Neural progenitor cell (in vitro differentiated cells): ENCODE results near the gene GCNT1. TPM values are rescaled to one million over a fixed set of nuclear protein-coding genes. Genes with fewer than 3 reads are reported as not detected.

Experiments
- DNase-seq: peaks from one replicate; pipeline ENCODE4 v3.0.0-alpha.2; 2016; ENCODE audit warnings: low spot score
- H2AFZ ChIP-seq: fragments of 200-600 bp; sonication (generic); replicated peaks from 2 replicates; pipeline ENCODE4 v1.6.1; 2016; ENCODE audit warnings: antibody characterized with exemption
- H3F3A ChIP-seq: fragments of 200-600 bp; sonication (generic); 2 replicates; pipeline ENCODE4 v1.6.1; 2016; ENCODE audit warnings: antibody characterized with exemption, low read depth
- H3K27ac ChIP-seq: fragments of 200-600 bp; sonication (generic); 2 replicates; pipeline ENCODE4 v1.5.1; 2016; ENCODE audit warnings: mild to moderate bottlenecking
- H3K27me3 ChIP-seq: fragments of 200-600 bp; sonication (generic); 2 replicates; pipeline ENCODE4 v1.6.1; 2016; ENCODE audit warnings: mild to moderate bottlenecking, moderate library complexity
- H3K36me3 ChIP-seq: fragments of 200-600 bp; sonication (generic); 2 replicates; pipeline ENCODE4 v1.5.1; 2016
- H3K4me1 ChIP-seq: fragments of 200-600 bp; sonication (generic); 2 replicates; pipeline ENCODE4 v1.6.1; 2016; ENCODE audit warnings: mixed run types
- H3K4me2 ChIP-seq: fragments of 200-600 bp; sonication (generic); 2 replicates; pipeline ENCODE4 v1.6.1; 2016
- H3K4me3 ChIP-seq: fragments of 200-600 bp; sonication (generic); 2 replicates; pipeline ENCODE4 v1.5.1; 2016
- H3K79me2 ChIP-seq: fragments of 200-600 bp; sonication (generic); 2 replicates; pipeline ENCODE4 v1.6.1; 2016; ENCODE audit warnings: low read depth
- H3K9ac ChIP-seq: fragments of 200-600 bp; sonication (generic); 2 replicates; pipeline ENCODE4 v1.6.1; 2016
- H3K9me3 ChIP-seq: fragments of 200-600 bp; sonication (generic); 2 replicates; pipeline ENCODE4 v1.5.1; 2016; ENCODE audit warnings: low read depth
- H4K20me1 ChIP-seq: fragments of 200-600 bp; sonication (generic); 2 replicates; pipeline ENCODE4 v1.6.1; 2016; ENCODE audit warnings: low read depth
- H3K27ac Mint-ChIP-seq: 3 replicates; pipeline ENCODE4 v1.8.0; 2021; ENCODE audit warnings: mixed read lengths
- H3K27me3 Mint-ChIP-seq: 2 replicates; pipeline ENCODE4 v1.8.0; 2022; ENCODE audit warnings: low read depth, mild to moderate bottlenecking, inconsistent platforms, moderate library complexity, mixed read lengths; ENCODE audit not compliant: insufficient read depth
- H3K36me3 Mint-ChIP-seq: 3 replicates; pipeline ENCODE4 v1.8.0; 2021; ENCODE audit warnings: mixed read lengths
- H3K4me1 Mint-ChIP-seq: 3 replicates; pipeline ENCODE4 v1.8.0; 2021; ENCODE audit warnings: mixed read lengths
- H3K4me3 Mint-ChIP-seq: 3 replicates; pipeline ENCODE4 v1.8.0; 2021; ENCODE audit warnings: mild to moderate bottlenecking, moderate library complexity, mixed read lengths
- H3K9me3 Mint-ChIP-seq: 3 replicates; pipeline ENCODE4 v1.8.0; 2020; ENCODE audit warnings: mixed read lengths
- CTCF ChIP-seq: fragments of 200-600 bp; sonication (generic); IDR thresholded peaks from 2 replicates; pipeline ENCODE4 v1.5.1; 2017; ENCODE audit warnings: antibody characterized with exemption, mild to moderate bottlenecking
- EZH2 ChIP-seq: fragments of 200-600 bp; sonication (generic); IDR thresholded peaks from 2 replicates; pipeline ENCODE4 v1.6.1; 2017; ENCODE audit warnings: antibody characterized with exemption, mild to moderate bottlenecking, moderate library complexity
- EZH2phosphoT487 ChIP-seq: fragments of 200-600 bp; sonication (generic); IDR thresholded peaks from 2 replicates; pipeline ENCODE4 v1.6.1; 2017; ENCODE audit warnings: antibody characterized with exemption
- total RNA-seq: library from RNA; depleted of rRNA; stranded (reverse); fragments of >200 nt; gene quantifications from 2 replicates; pipeline ENCODE4 v1.2.3, GENCODE V29; 2015; ENCODE audit warnings: low replicate concordance

GCNT1 gene
- total RNA-seq, 1 donor from 2014 or later: 25.5 TPM

- Histone ChIP-seq H3K9me3 (no peaks in the 10 kb centered on the region), H3K79me2 (no peaks in the 10 kb centered on the region), H3K4me1 (no peaks in the 10 kb centered on the region), H3K27me3 (no peaks in the 10 kb centered on the region), H3F3A (no peaks in the 10 kb centered on the region), H3K27ac (no peak overlapping the region), H3K36me3 (no peaks in the 10 kb centered on the region), H3K9ac (no peak overlapping the region), H2AFZ (no peak overlapping the region), H3K4me2 (no peak overlapping the region), H4K20me1 (no peaks in the 10 kb centered on the region), H3K4me3 (no peak overlapping the region)
- no peak overlapping the region for H3K27ac Mint-ChIP-seq
- DNase-seq: no peak
- H3K36me3 Mint-ChIP-seq: no peaks in the 10 kb centered on the region
- TF ChIP-seq EZH2 (no peak), CTCF (no peak), EZH2phosphoT487 (no peak)
- H3K27me3 Mint-ChIP-seq: no peaks in the 10 kb centered on the region
- no peaks in the 10 kb centered on the region for H3K4me1 Mint-ChIP-seq
- H3K9me3 Mint-ChIP-seq: peaks cover 5% of the 10 kb centered on the region
- no peak overlapping the region for H3K4me3 Mint-ChIP-seq
Measured at GRCh38 chr9:76512826-76513225, 53.8 kb downstream of the GCNT1 start.

- Histone ChIP-seq H3K36me3 (no peaks in the 10 kb centered on the region), H4K20me1 (no peaks in the 10 kb centered on the region), H3K4me1 (no peaks in the 10 kb centered on the region), H3K27ac (no peak overlapping the region), H3K4me3 (no peak overlapping the region), H3K4me2 (no peak overlapping the region), H2AFZ (no peak overlapping the region), H3K9ac (no peak overlapping the region), H3K9me3 (no peaks in the 10 kb centered on the region), H3F3A (no peaks in the 10 kb centered on the region), H3K79me2 (no peaks in the 10 kb centered on the region), H3K27me3 (no peaks in the 10 kb centered on the region)
- no peak for TF ChIP-seq EZH2
- no peak for TF ChIP-seq EZH2phosphoT487
- TF ChIP-seq CTCF: no peak
- no peak for DNase-seq
- H3K9me3 Mint-ChIP-seq: peaks cover 8% of the 10 kb centered on the region
- H3K36me3 Mint-ChIP-seq: no peaks in the 10 kb centered on the region
- H3K4me1 Mint-ChIP-seq: no peaks in the 10 kb centered on the region
- H3K27me3 Mint-ChIP-seq: no peaks in the 10 kb centered on the region
- H3K27ac Mint-ChIP-seq: no peak overlapping the region
- no peak overlapping the region for H3K4me3 Mint-ChIP-seq
Measured at GRCh38 chr9:76516350-76516749, 57.4 kb downstream of the GCNT1 start.

- Histone ChIP-seq H3K27ac (no peak overlapping the region), H3K36me3 (no peaks in the 10 kb centered on the region), H3K9me3 (no peaks in the 10 kb centered on the region), H3K4me3 (no peak overlapping the region), H3K4me2 (no peak overlapping the region), H3F3A (no peaks in the 10 kb centered on the region), H3K79me2 (no peaks in the 10 kb centered on the region), H3K4me1 (no peaks in the 10 kb centered on the region), H2AFZ (no peak overlapping the region), H4K20me1 (no peaks in the 10 kb centered on the region), H3K9ac (no peak overlapping the region), H3K27me3 (no peaks in the 10 kb centered on the region)
- Mint-ChIP-seq H3K4me3 (no peak overlapping the region), H3K4me1 (no peaks in the 10 kb centered on the region), H3K36me3 (no peaks in the 10 kb centered on the region), H3K9me3 (peaks cover 8% of the 10 kb centered on the region), H3K27ac (no peak overlapping the region), H3K27me3 (no peaks in the 10 kb centered on the region)
- no peak for DNase-seq
- TF ChIP-seq CTCF (no peak), EZH2phosphoT487 (no peak), EZH2 (no peak)
Measured at GRCh38 chr9:76516871-76517270, 57.9 kb downstream of the GCNT1 start.
